H9 (cell line): ENCODE data around the gene TMEM59L. TPM values are rescaled to one million over a fixed set of nuclear protein-coding genes. Genes with fewer than 3 reads are reported as not detected.

Source experiments
- DNase-seq: peaks from one replicate; pipeline ENCODE4 v3.0.0-alpha.2; 2017
- H2AFZ ChIP-seq: one replicate; pipeline ENCODE4 v1.6.1; 2013; ENCODE audit warnings: mild to moderate bottlenecking, low read length, control low read depth, moderate library complexity
- H2AK5ac ChIP-seq: 2 replicates; pipeline ENCODE4 v1.6.1; 2013; ENCODE audit warnings: low read length, control low read depth, mixed read lengths; ENCODE audit not compliant: insufficient read length
- H2BK120ac ChIP-seq: one replicate; pipeline ENCODE4 v1.6.1; 2013; ENCODE audit warnings: low read depth, mild to moderate bottlenecking, low read length, control low read depth, inconsistent platforms; ENCODE audit not compliant: poor library complexity, severe bottlenecking
- H2BK12ac ChIP-seq: 2 replicates; pipeline ENCODE4 v1.6.1; 2013; ENCODE audit warnings: low read length, control low read depth, mixed read lengths, low read depth; ENCODE audit not compliant: insufficient read length
- H2BK15ac ChIP-seq: 2 replicates; pipeline ENCODE4 v1.6.1; 2013; ENCODE audit warnings: low read depth, low read length, control low read depth
- H2BK20ac ChIP-seq: one replicate; pipeline ENCODE4 v1.6.1; 2013; ENCODE audit warnings: low read depth, mild to moderate bottlenecking, low read length, control low read depth, inconsistent platforms; ENCODE audit not compliant: poor library complexity, severe bottlenecking
- H2BK5ac ChIP-seq: 2 replicates; pipeline ENCODE4 v1.6.1; 2013; ENCODE audit warnings: low read length, control low read depth, mixed read lengths; ENCODE audit not compliant: insufficient read length
- H3K14ac ChIP-seq: 2 replicates; pipeline ENCODE4 v1.6.1; 2013; ENCODE audit warnings: low read length, control low read depth; ENCODE audit not compliant: insufficient read depth
- H3K18ac ChIP-seq: 2 replicates; pipeline ENCODE4 v1.6.1; 2013; ENCODE audit warnings: low read depth, mild to moderate bottlenecking, mixed read lengths, low read length, control low read depth; ENCODE audit not compliant: insufficient read length
- H3K23ac ChIP-seq: 2 replicates; pipeline ENCODE4 v1.6.1; 2013; ENCODE audit warnings: low read length, control low read depth, mixed read lengths, low read depth; ENCODE audit not compliant: insufficient read length
- H3K23me2 ChIP-seq: 2 replicates; pipeline ENCODE4 v1.6.1; 2013; ENCODE audit warnings: low read depth, mild to moderate bottlenecking, mixed read lengths, low read length, control low read depth; ENCODE audit not compliant: insufficient read length, poor library complexity, severe bottlenecking
- H3K27ac ChIP-seq: 2 replicates; pipeline ENCODE4 v1.5.1; 2013; ENCODE audit warnings: low read length, control low read depth, mixed read lengths, low read depth; ENCODE audit not compliant: insufficient read length
- H3K27me3 ChIP-seq: 2 replicates; pipeline ENCODE4 v1.6.1; 2013; ENCODE audit warnings: low read length, control low read depth, inconsistent platforms; ENCODE audit not compliant: insufficient read depth
- H3K4ac ChIP-seq: 2 replicates; pipeline ENCODE4 v1.6.1; 2013; ENCODE audit warnings: low read depth, mild to moderate bottlenecking, control low read depth, inconsistent platforms, low read length, moderate library complexity
- H3K4me1 ChIP-seq: 2 replicates; pipeline ENCODE4 v1.6.1; 2013; ENCODE audit warnings: low read length, control low read depth, inconsistent platforms; ENCODE audit not compliant: insufficient read depth
- H3K4me2 ChIP-seq: 2 replicates; pipeline ENCODE4 v1.6.1; 2013; ENCODE audit warnings: low read length, control low read depth, mixed read lengths; ENCODE audit not compliant: insufficient read length, insufficient read depth
- H3K56ac ChIP-seq: 2 replicates; pipeline ENCODE4 v1.6.1; 2013; ENCODE audit warnings: low read depth, mild to moderate bottlenecking, mixed read lengths, low read length, control low read depth; ENCODE audit not compliant: insufficient read length
- H3K79me1 ChIP-seq: 2 replicates; pipeline ENCODE4 v1.6.1; 2013; ENCODE audit warnings: low read depth, mild to moderate bottlenecking, moderate library complexity, low read length, control low read depth, inconsistent platforms; ENCODE audit not compliant: insufficient read depth, poor library complexity, severe bottlenecking
- H3K79me2 ChIP-seq: 2 replicates; pipeline ENCODE4 v1.6.1; 2013; ENCODE audit warnings: low read length, control low read depth, inconsistent platforms; ENCODE audit not compliant: insufficient read depth
- H3K9ac ChIP-seq: 2 replicates; pipeline ENCODE4 v1.6.1; 2013; ENCODE audit warnings: low read length, control low read depth, mixed read lengths; ENCODE audit not compliant: insufficient read length; ENCODE audit errors: extremely low read depth
- H3K9me3 ChIP-seq: one replicate; pipeline ENCODE4 v1.6.1; 2013; ENCODE audit warnings: low read depth, low read length, inconsistent platforms; ENCODE audit not compliant: control insufficient read depth
- H3T11ph ChIP-seq: one replicate; pipeline ENCODE4 v1.6.1; 2013; ENCODE audit warnings: mild to moderate bottlenecking, low read length, control low read depth, inconsistent platforms
- H4K20me1 ChIP-seq: one replicate; pipeline ENCODE4 v1.6.1; 2013; ENCODE audit not compliant: control insufficient read depth, insufficient read length, insufficient read depth
- H4K5ac ChIP-seq: 2 replicates; pipeline ENCODE4 v1.6.1; 2013; ENCODE audit warnings: low read depth, mild to moderate bottlenecking, mixed read lengths, low read length, control low read depth; ENCODE audit not compliant: insufficient read length
- H4K8ac ChIP-seq: replicated peaks from 2 replicates; pipeline ENCODE4 v1.6.1; 2013; ENCODE audit warnings: low read length, control low read depth, mixed read lengths, low read depth; ENCODE audit not compliant: insufficient read length
- H4K91ac ChIP-seq: 2 replicates; pipeline ENCODE4 v1.6.1; 2013; ENCODE audit warnings: low read depth, mild to moderate bottlenecking, moderate library complexity, mixed read lengths, low read length, control low read depth; ENCODE audit not compliant: insufficient read length
- H3K27ac Mint-ChIP-seq, 3 experiments: 2 replicates in 2 of 3; 3 replicates in 1 of 3; pipeline ENCODE4 v1.8.0; 2020 to 2021; ENCODE audit warnings: mixed read lengths in 3 of 3, mild to moderate bottlenecking in 1 of 3, moderate library complexity in 1 of 3
- H3K27me3 Mint-ChIP-seq: 2 replicates; pipeline ENCODE4 v1.8.0; 2021; ENCODE audit warnings: low read depth, mild to moderate bottlenecking, moderate library complexity, mixed read lengths
- H3K36me3 Mint-ChIP-seq, 3 experiments: 2 replicates in 2 of 3; 3 replicates in 1 of 3; pipeline ENCODE4 v1.8.0; 2020 to 2021; ENCODE audit warnings: low read depth in 3 of 3, mixed read lengths in 3 of 3; ENCODE audit not compliant: insufficient read depth in 1 of 3
- H3K4me1 Mint-ChIP-seq, 2 experiments: 2 replicates each; pipeline ENCODE4 v1.8.0; 2020; ENCODE audit warnings: mixed read lengths in 2 of 2
- H3K4me3 Mint-ChIP-seq, 2 experiments: 2 replicates in 1 of 2; 3 replicates in 1 of 2; pipeline ENCODE4 v1.8.0; 2020 to 2021; ENCODE audit warnings: mild to moderate bottlenecking in 2 of 2, mixed read lengths in 2 of 2, moderate library complexity in 1 of 2
- H3K9me3 Mint-ChIP-seq, 2 experiments: 2 replicates in 1 of 2; 3 replicates in 1 of 2; pipeline ENCODE4 v1.8.0; 2020; ENCODE audit warnings: mild to moderate bottlenecking in 2 of 2, mixed read lengths in 2 of 2, moderate library complexity in 1 of 2
- CTCF ChIP-seq: fragments of 200-600 bp; sonication (generic); conservative IDR thresholded peaks from 3 replicates; pipeline ENCODE4 v1.8.0; 2021; ENCODE audit warnings: antibody characterized with exemption, mild to moderate bottlenecking
- WGBS: extraction: QIAGEN DNeasy Blood & Tissue Kit; methylation state at CpG from one replicate; pipeline ENCODE4 v1.1.7; 2013; ENCODE audit warnings: missing lambda C conversion rate, low lambda C conversion rate, mixed read lengths; ENCODE audit not compliant: insufficient read length; ENCODE audit errors: extremely low coverage; 5-methylcytosine and 5-hydroxymethylcytosine counted together
- total RNA-seq: library from RNA; stranded (reverse); gene quantifications from 2 replicates; pipeline ENCODE4 v1.2.1, GENCODE V29; 2021

TMEM59L gene
- total RNA-seq, 1 experiment from 2014 or later, result 12.0 TPM

GRCh38 chr19:18653853-18654252 lies 41.2 kb downstream of the TMEM59L start:
- Histone ChIP-seq H3K14ac (no peak overlapping the region), H4K91ac (no peak overlapping the region), H3K79me1 (no peaks in the 10 kb centered on the region), H3K4ac (no peak overlapping the region), H3K9ac (no peak overlapping the region), H3K4me2 (no peak overlapping the region), H4K8ac (no peak overlapping the region), H2BK20ac (no peak overlapping the region), H2AK5ac (no peak overlapping the region), H2BK15ac (no peak overlapping the region), H3K56ac (no peak overlapping the region), H3K27me3 (no peaks in the 10 kb centered on the region), H3K79me2 (no peaks in the 10 kb centered on the region), H3K23me2 (no peaks in the 10 kb centered on the region), H3K9me3 (no peaks in the 10 kb centered on the region), H2BK12ac (no peak overlapping the region), H2BK5ac (no peak overlapping the region), H4K20me1 (no peaks in the 10 kb centered on the region), H3K23ac (no peak overlapping the region), H3K18ac (no peak overlapping the region), H2AFZ (no peak overlapping the region), H3K4me1 (no peaks in the 10 kb centered on the region; the same call in 1 of the 2 replicates), H3K27ac (no peak overlapping the region), H4K5ac (no peak overlapping the region), H2BK120ac (no peak overlapping the region), H3T11ph (no peak overlapping the region)
- DNase-seq, result no peak
- no peak for TF ChIP-seq CTCF
- peaks cover 35 to 46% of the 10 kb centered on the region in 2 experiments for H3K4me1 Mint-ChIP-seq
- no peak overlapping the region for H3K27ac Mint-ChIP-seq
- no CpG with 5 or more reads among the region's 1 CpG for WGBS
- H3K4me3 Mint-ChIP-seq, result no peak overlapping the region
- no peaks in the 10 kb centered on the region for H3K9me3 Mint-ChIP-seq
- H3K36me3 Mint-ChIP-seq, result peaks cover 0 to 3% (median 2%) of the 10 kb centered on the region in 3 experiments; a peak in 2 of 7 replicates
- peaks cover 2% of the 10 kb centered on the region for H3K27me3 Mint-ChIP-seq
